Stimulated activated naive B cell treated with anti-CD40 and anti-IgM and Interleukin-4, amounts not matched to agents 10 μg/mL and 1 μg/mL and 100 μg/mL, for 72 hours (primary cell): ENCODE results near the gene GPATCH1.
A peak's percentile ranks its signal among the peaks of the same experiment; 100 is the strongest.
"Not testable (repeated sequence)": the region's sequence is repeated elsewhere in the genome, so short reads cannot be mapped to it uniquely, and the experiment has no call there.

Source experiments
- ATAC-seq, 2 donors: fragments of 150-1000 bp; cut with Tn5 transposase; replicated peaks; 2 replicates each; pipeline ENCODE4 v1.10.0; 2021; ENCODE audit warnings: moderate library complexity in 1 of 2
- DNase-seq: peaks from one replicate; pipeline ENCODE4 v3.0.0; 2021
- H3K27ac Mint-ChIP-seq: one replicate; pipeline ENCODE4 v1.8.0; 2022; ENCODE audit warnings: mild to moderate bottlenecking, mixed read lengths
- H3K27me3 Mint-ChIP-seq, 2 donors: one replicate each; pipeline ENCODE4 v1.8.0; 2022; ENCODE audit warnings: mixed read lengths in 2 of 2
- H3K36me3 Mint-ChIP-seq, 2 donors: one replicate each; pipeline ENCODE4 v1.8.0; 2022; ENCODE audit warnings: mixed read lengths in 2 of 2, mild to moderate bottlenecking in 1 of 2
- H3K4me1 Mint-ChIP-seq, 2 donors: one replicate each; pipeline ENCODE4 v1.8.0; 2022; ENCODE audit warnings: mixed read lengths in 2 of 2, mild to moderate bottlenecking in 1 of 2
- H3K4me3 Mint-ChIP-seq, 2 donors: one replicate each; pipeline ENCODE4 v1.8.0; 2022; ENCODE audit warnings: mild to moderate bottlenecking in 2 of 2, mixed read lengths in 2 of 2, moderate library complexity in 1 of 2
- H3K9me3 Mint-ChIP-seq, 2 donors: one replicate each; pipeline ENCODE4 v1.8.0; 2022; ENCODE audit warnings: mixed read lengths in 2 of 2, mild to moderate bottlenecking in 1 of 2

The GPATCH1 gene

GRCh38 chr19:33118643-33119042 lies 37.7 kb downstream of the GPATCH1 start:
- no peak for ATAC-seq

GRCh38 chr19:33124207-33125098 lies 43.5 kb downstream of the GPATCH1 start:
- Mint-ChIP-seq H3K9me3 (no peaks in the 10 kb centered on the region), H3K4me3 (no peak overlapping the region), H3K4me1 (peaks cover 0 to 8% of the 10 kb centered on the region in 2 donors), H3K36me3 (peaks cover 30 to 35% of the 10 kb centered on the region in 2 donors), H3K27me3 (no peaks in the 10 kb centered on the region), H3K27ac (no peak overlapping the region)
- ATAC-seq: no peak
- DNase-seq: no peak

More at GRCh38 chr19:33118643-33119042, 37.7 kb downstream of the GPATCH1 start:
- no peaks in the 10 kb centered on the region for H3K9me3 Mint-ChIP-seq
- no peak overlapping the region for H3K4me3 Mint-ChIP-seq
- no peaks in the 10 kb centered on the region for H3K4me1 Mint-ChIP-seq
- no peak for DNase-seq
- no peaks in the 10 kb centered on the region for H3K27me3 Mint-ChIP-seq
- H3K36me3 Mint-ChIP-seq: peaks cover 36 to 51% of the 10 kb centered on the region in 2 donors
- H3K27ac Mint-ChIP-seq: peak overlapping the region; percentile 20

GRCh38 chr19:33125929-33126388 lies 45.0 kb downstream of the GPATCH1 start:
- Mint-ChIP-seq H3K27me3 (no peaks in the 10 kb centered on the region), H3K9me3 (no peaks in the 10 kb centered on the region), H3K36me3 (peaks cover 40 to 41% of the 10 kb centered on the region in 2 donors), H3K4me3 (no peak overlapping the region), H3K4me1 (peaks cover 0 to 8% of the 10 kb centered on the region in 2 donors), H3K27ac (no peak overlapping the region)
- DNase-seq (peak; percentile 17), ATAC-seq (peak; percentile 83 to 90)

- not testable (repeated sequence) for H3K27ac Mint-ChIP-seq, H3K4me1 Mint-ChIP-seq, H3K9me3 Mint-ChIP-seq, ATAC-seq, DNase-seq, H3K4me3 Mint-ChIP-seq, H3K27me3 Mint-ChIP-seq
- H3K36me3 Mint-ChIP-seq: peaks cover 37 to 38% of the 10 kb centered on the region in 2 donors
Observed at GRCh38 chr19:33126712-33127111, 45.7 kb downstream of the GPATCH1 start.

GRCh38 chr19:33129901-33130300 lies 48.9 kb downstream of the GPATCH1 start:
- ATAC-seq: no peak
- Mint-ChIP-seq H3K27ac (no peak overlapping the region), H3K9me3 (no peaks in the 10 kb centered on the region), H3K27me3 (peaks cover 0 to under 1% of the 10 kb centered on the region in 2 donors), H3K4me1 (peaks cover 0 to 9% of the 10 kb centered on the region in 2 donors), H3K4me3 (no peak overlapping the region), H3K36me3 (peaks cover 38 to 39% of the 10 kb centered on the region in 2 donors)
- no peak for DNase-seq

GRCh38 chr19:33130433-33130832 lies 49.5 kb downstream of the GPATCH1 start:
- peaks cover 2 to 12% of the 10 kb centered on the region in 2 donors for H3K4me1 Mint-ChIP-seq

GRCh38 chr19:33132021-33132420 lies 51.0 kb downstream of the GPATCH1 start, which contains the start of gene WDR88:
Gene WDR88 (plus strand): TSS chr19:33132114. CDS start chr19:33132170, 56 bp downstream.
- H3K4me3 Mint-ChIP-seq: no peak within 1 kb of the TSS
- peaks cover 2 to 4% of the 10 kb centered on the region in 2 donors for H3K4me1 Mint-ChIP-seq

More at GRCh38 chr19:33130433-33130832, 49.5 kb downstream of the GPATCH1 start:
- no peak for DNase-seq
- Mint-ChIP-seq H3K36me3 (peaks cover 35 to 37% of the 10 kb centered on the region in 2 donors), H3K27ac (peak overlapping the region; percentile 84), H3K9me3 (no peaks in the 10 kb centered on the region), H3K4me3 (no peak overlapping the region), H3K27me3 (peaks cover 0 to 5% of the 10 kb centered on the region in 2 donors)
- no peak for ATAC-seq

GRCh38 chr19:33132425-33132824 lies 51.4 kb downstream of the GPATCH1 start:
- Mint-ChIP-seq H3K4me3 (no peak overlapping the region), H3K4me1 (peaks cover 2 to 4% of the 10 kb centered on the region in 2 donors), H3K36me3 (peaks cover 23 to 27% of the 10 kb centered on the region in 2 donors), H3K27ac (no peak overlapping the region), H3K27me3 (peaks cover 0 to 5% of the 10 kb centered on the region in 2 donors), H3K9me3 (no peaks in the 10 kb centered on the region)
- DNase-seq (no peak), ATAC-seq (no peak)

More at GRCh38 chr19:33132021-33132420, 51.0 kb downstream of the GPATCH1 start, which contains the start of gene WDR88:
- peaks cover 0 to 5% of the 10 kb centered on the region in 2 donors for H3K27me3 Mint-ChIP-seq
- no peaks in the 10 kb centered on the region for H3K9me3 Mint-ChIP-seq
- ATAC-seq (no peak), DNase-seq (no peak)
- H3K27ac Mint-ChIP-seq: peak within 1 kb of the TSS; percentile 84
- peaks cover 24 to 27% of the 10 kb centered on the region in 2 donors for H3K36me3 Mint-ChIP-seq

- H3K4me1 Mint-ChIP-seq: peaks cover 2 to 4% of the 10 kb centered on the region in 2 donors
- no peak overlapping the region for H3K27ac Mint-ChIP-seq
- H3K36me3 Mint-ChIP-seq: peaks cover 17 to 20% of the 10 kb centered on the region in 2 donors
- DNase-seq (no peak), ATAC-seq (no peak)
- H3K27me3 Mint-ChIP-seq: peaks cover 0 to 6% of the 10 kb centered on the region in 2 donors
- no peak overlapping the region for H3K4me3 Mint-ChIP-seq
- no peaks in the 10 kb centered on the region for H3K9me3 Mint-ChIP-seq
Observed at GRCh38 chr19:33133438-33134031, 52.6 kb downstream of the GPATCH1 start.

- Mint-ChIP-seq H3K36me3 (peaks cover 13 to 17% of the 10 kb centered on the region in 2 donors), H3K27ac (no peak overlapping the region), H3K4me3 (peak overlapping the region; percentile 48 to 51), H3K9me3 (no peaks in the 10 kb centered on the region), H3K4me1 (peaks cover 2 to 4% of the 10 kb centered on the region in 2 donors), H3K27me3 (peaks cover 0 to 17% of the 10 kb centered on the region in 2 donors)
- DNase-seq (no peak), ATAC-seq (peak; percentile 63 to 70)
Observed at GRCh38 chr19:33134571-33135041, 53.6 kb downstream of the GPATCH1 start.

- Mint-ChIP-seq H3K4me1 (peaks cover 5 to 10% of the 10 kb centered on the region in 2 donors), H3K36me3 (no peaks in the 10 kb centered on the region), H3K27me3 (peaks cover 12 to 26% of the 10 kb centered on the region in 2 donors), H3K9me3 (no peaks in the 10 kb centered on the region), H3K4me3 (no peak overlapping the region), H3K27ac (no peak overlapping the region)
- ATAC-seq: no peak
- DNase-seq: no peak
Observed at GRCh38 chr19:33139165-33139564, 58.2 kb downstream of the GPATCH1 start.

- Mint-ChIP-seq H3K4me1 (peaks cover 3 to 6% of the 10 kb centered on the region in 2 donors), H3K27me3 (peaks cover 12 to 24% of the 10 kb centered on the region in 2 donors), H3K27ac (no peak overlapping the region), H3K4me3 (no peak overlapping the region), H3K36me3 (no peaks in the 10 kb centered on the region), H3K9me3 (no peaks in the 10 kb centered on the region)
- DNase-seq: peak; percentile 33
- ATAC-seq: peak; percentile 97 to 98
Observed at GRCh38 chr19:33143897-33144405, 63.0 kb downstream of the GPATCH1 start.

- H3K4me1 Mint-ChIP-seq: peaks cover 3 to 6% of the 10 kb centered on the region in 2 donors
- no peak overlapping the region for H3K4me3 Mint-ChIP-seq
- DNase-seq (no peak), ATAC-seq (no peak)
- no peaks in the 10 kb centered on the region for H3K9me3 Mint-ChIP-seq
- peaks cover 12 to 15% of the 10 kb centered on the region in 2 donors for H3K27me3 Mint-ChIP-seq
- no peak overlapping the region for H3K27ac Mint-ChIP-seq
- no peaks in the 10 kb centered on the region for H3K36me3 Mint-ChIP-seq
Observed at GRCh38 chr19:33146209-33146608, 65.2 kb downstream of the GPATCH1 start.

GRCh38 chr19:33147538-33147937 lies 66.6 kb downstream of the GPATCH1 start:
- Mint-ChIP-seq H3K4me1 (peaks cover 3 to 6% of the 10 kb centered on the region in 2 donors), H3K9me3 (no peaks in the 10 kb centered on the region), H3K36me3 (no peaks in the 10 kb centered on the region)

More at GRCh38 chr19:33147538-33147937, 66.6 kb downstream of the GPATCH1 start:
- no peak overlapping the region for H3K27ac Mint-ChIP-seq
- no peak for ATAC-seq
- H3K4me3 Mint-ChIP-seq: no peak overlapping the region
- no peak for DNase-seq
- peaks cover 0 to 7% of the 10 kb centered on the region in 2 donors for H3K27me3 Mint-ChIP-seq
